Trophoblast cell (in vitro differentiated cells and primary cell): ENCODE data around the gene LRRC45.

Experiments used
- DNase-seq, 2 donors: peaks; one replicate each; pipeline ENCODE4 v3.0.0-alpha.2; 2016
- H2AFZ ChIP-seq: 2 replicates; pipeline ENCODE4 v1.6.1; 2013; ENCODE audit warnings: low read length, moderate library complexity, mild to moderate bottlenecking; ENCODE audit not compliant: insufficient read depth, poor library complexity
- H2AK5ac ChIP-seq: 2 replicates; pipeline ENCODE4 v1.6.1; 2013; ENCODE audit warnings: mild to moderate bottlenecking, low read length
- H2BK120ac ChIP-seq: 2 replicates; pipeline ENCODE4 v1.6.1; 2013; ENCODE audit warnings: low read length, mild to moderate bottlenecking, moderate library complexity; ENCODE audit not compliant: insufficient read depth, poor library complexity
- H2BK12ac ChIP-seq: 2 replicates; pipeline ENCODE4 v1.6.1; 2013; ENCODE audit warnings: mild to moderate bottlenecking, low read length, moderate library complexity
- H2BK5ac ChIP-seq: 2 replicates; pipeline ENCODE4 v1.6.1; 2013; ENCODE audit warnings: low read length, low read depth, moderate library complexity, mild to moderate bottlenecking; ENCODE audit not compliant: poor library complexity
- H3K14ac ChIP-seq: 2 replicates; pipeline ENCODE4 v1.6.1; 2013; ENCODE audit warnings: mild to moderate bottlenecking, low read length
- H3K18ac ChIP-seq: 2 replicates; pipeline ENCODE4 v1.6.1; 2013; ENCODE audit warnings: mild to moderate bottlenecking, low read length
- H3K23ac ChIP-seq: 2 replicates; pipeline ENCODE4 v1.6.1; 2013; ENCODE audit warnings: low read length
- H3K27ac ChIP-seq: 2 replicates; pipeline ENCODE4 v1.5.1; 2013; ENCODE audit warnings: low read depth, mild to moderate bottlenecking, inconsistent platforms, low read length, moderate library complexity
- H3K27me3 ChIP-seq: 2 replicates; pipeline ENCODE4 v1.6.1; 2013; ENCODE audit warnings: inconsistent platforms, mild to moderate bottlenecking, low read length, moderate library complexity; ENCODE audit not compliant: insufficient read depth
- H3K36me3 ChIP-seq, 2 experiments: 1 replicate in 1 of 2; 2 replicates in 1 of 2; pipeline ENCODE4 v1.6.1; 2013; ENCODE audit warnings: low read length in 2 of 2, mild to moderate bottlenecking in 2 of 2, moderate library complexity in 1 of 2; ENCODE audit not compliant: insufficient read depth in 2 of 2, control insufficient read depth in 1 of 2
- H3K4ac ChIP-seq: 2 replicates; pipeline ENCODE4 v1.6.1; 2013; ENCODE audit warnings: low read depth, mild to moderate bottlenecking, low read length, moderate library complexity
- H3K4me1 ChIP-seq, 2 experiments: 1 replicate in 1 of 2; 2 replicates in 1 of 2; pipeline ENCODE4 v1.6.1; 2013; ENCODE audit warnings: low read length in 2 of 2, mild to moderate bottlenecking in 2 of 2, moderate library complexity in 1 of 2; ENCODE audit not compliant: insufficient read depth in 2 of 2, control insufficient read depth in 1 of 2
- H3K4me2 ChIP-seq: 2 replicates; pipeline ENCODE4 v1.6.1; 2013; ENCODE audit warnings: inconsistent platforms, mild to moderate bottlenecking, low read length, moderate library complexity
- H3K4me3 ChIP-seq: 2 replicates; pipeline ENCODE4 v1.5.1; 2013; ENCODE audit warnings: mild to moderate bottlenecking, low read depth, low read length, inconsistent platforms
- H3K79me1 ChIP-seq: one replicate; pipeline ENCODE4 v1.6.1; 2013; ENCODE audit warnings: low read length
- H3K79me2 ChIP-seq: 2 replicates; pipeline ENCODE4 v1.6.1; 2013; ENCODE audit warnings: low read length, mild to moderate bottlenecking; ENCODE audit not compliant: control insufficient read depth, insufficient read depth, poor library complexity
- H3K9ac ChIP-seq: 2 replicates; pipeline ENCODE4 v1.6.1; 2013; ENCODE audit warnings: mild to moderate bottlenecking, low read length
- H3K9me3 ChIP-seq: 2 replicates; pipeline ENCODE4 v1.6.1; 2013; ENCODE audit warnings: low read depth, mild to moderate bottlenecking, control low read depth, inconsistent platforms, low read length; ENCODE audit not compliant: insufficient read depth
- H4K12ac ChIP-seq: 2 replicates; pipeline ENCODE4 v1.6.1; 2013; ENCODE audit warnings: low read depth, mild to moderate bottlenecking, low read length, moderate library complexity
- H4K8ac ChIP-seq: 2 replicates; pipeline ENCODE4 v1.6.1; 2013; ENCODE audit warnings: low read depth, mild to moderate bottlenecking, low read length, moderate library complexity
- H4K91ac ChIP-seq: one replicate; pipeline ENCODE4 v1.6.1; 2013; ENCODE audit warnings: low read depth, mild to moderate bottlenecking, low read length, moderate library complexity
- WGBS: extraction: QIAGEN DNeasy Blood & Tissue Kit; methylation state at CpG from one replicate; pipeline ENCODE4 v1.1.7; 2013; ENCODE audit warnings: missing lambda C conversion rate; ENCODE audit not compliant: insufficient read length, insufficient coverage; ENCODE audit errors: extremely low coverage; 5-methylcytosine and 5-hydroxymethylcytosine counted together

LRRC45 gene

DNA sequence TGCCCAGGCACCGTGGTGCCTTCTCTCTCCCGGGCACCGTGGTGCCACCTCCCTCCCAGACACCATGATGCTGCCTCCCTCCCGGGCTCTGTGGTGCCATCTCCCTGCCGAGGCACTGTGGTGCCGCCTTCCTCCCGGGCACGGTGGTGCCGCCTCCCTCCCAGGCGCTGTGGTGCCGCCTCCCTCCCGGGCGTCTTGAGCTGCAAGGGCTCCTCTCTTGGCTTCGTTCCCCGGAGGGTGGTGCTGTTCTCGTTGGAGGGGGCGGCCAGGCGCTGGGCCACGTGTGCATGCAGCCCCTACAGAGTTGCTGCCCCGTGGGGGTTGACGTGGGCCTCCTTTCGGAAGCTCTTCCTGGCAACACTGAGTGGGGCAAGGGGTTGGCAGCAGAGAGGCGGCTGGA, 8.7 kb upstream of the LRRC45 start:
- Histone ChIP-seq H3K9me3 (peaks cover 2% of the 10 kb centered on the region), H2BK5ac (no peak overlapping the region), H3K18ac (no peak overlapping the region)

GRCh38 chr17:82014971-82015310, 8.2 kb upstream of the LRRC45 start:
- no peak overlapping the region for H3K27ac ChIP-seq
- no peak overlapping the region for H4K12ac ChIP-seq
- no peak overlapping the region for H3K23ac ChIP-seq
- H3K18ac ChIP-seq = no peak overlapping the region
- H2BK120ac ChIP-seq = no peak overlapping the region
- H3K79me2 ChIP-seq = peaks cover 2% of the 10 kb centered on the region
- H3K4me2 ChIP-seq = no peak overlapping the region
- no peak overlapping the region for H4K8ac ChIP-seq
- no CpG with 5 or more reads among the region's 13 CpGs for WGBS
- DNase-seq = no peak
- H2AK5ac ChIP-seq = no peak overlapping the region
- no peak overlapping the region for H2AFZ ChIP-seq
- H4K91ac ChIP-seq = no peak overlapping the region
- H3K9ac ChIP-seq = no peak overlapping the region
- peaks cover 20 to 23% of the 10 kb centered on the region in 2 experiments for H3K36me3 ChIP-seq
- peaks cover 13% of the 10 kb centered on the region for H3K79me1 ChIP-seq
- H2BK12ac ChIP-seq = no peak overlapping the region
- no peak overlapping the region for H3K4me3 ChIP-seq
- peaks cover 2% of the 10 kb centered on the region for H3K9me3 ChIP-seq
- H2BK5ac ChIP-seq = no peak overlapping the region
- peaks cover 17 to 18% of the 10 kb centered on the region in 2 experiments for H3K4me1 ChIP-seq
- H3K27me3 ChIP-seq = no peaks in the 10 kb centered on the region
- H3K14ac ChIP-seq = no peak overlapping the region
- no peak overlapping the region for H3K4ac ChIP-seq

More for the DNA sequence above, 8.7 kb upstream of the LRRC45 start:
- H3K4ac ChIP-seq = no peak overlapping the region
- H4K91ac ChIP-seq = no peak overlapping the region
- H3K79me2 ChIP-seq = peaks cover 2% of the 10 kb centered on the region
- no peak overlapping the region for H2BK12ac ChIP-seq
- no peak overlapping the region for H4K8ac ChIP-seq
- no peak overlapping the region for H3K4me3 ChIP-seq
- H3K9ac ChIP-seq = no peak overlapping the region
- H3K27me3 ChIP-seq = no peaks in the 10 kb centered on the region
- no CpG with 5 or more reads among the region's 23 CpGs for WGBS
- no peak overlapping the region for H2BK120ac ChIP-seq
- H3K23ac ChIP-seq = no peak overlapping the region
- DNase-seq = no peak
- peaks cover 17 to 18% of the 10 kb centered on the region in 2 experiments for H3K4me1 ChIP-seq
- H3K79me1 ChIP-seq = peaks cover 13% of the 10 kb centered on the region
- H3K27ac ChIP-seq = no peak overlapping the region
- peaks cover 20 to 24% of the 10 kb centered on the region in 2 experiments for H3K36me3 ChIP-seq
- H3K14ac ChIP-seq = no peak overlapping the region
- H4K12ac ChIP-seq = no peak overlapping the region
- peak overlapping the region; percentile 11 for H2AK5ac ChIP-seq
- no peak overlapping the region for H3K4me2 ChIP-seq
- no peak overlapping the region for H2AFZ ChIP-seq

- H3K27ac ChIP-seq = no peak overlapping the region
- H3K27me3 ChIP-seq = no peaks in the 10 kb centered on the region
- H3K4me1 ChIP-seq = peaks cover 17 to 18% of the 10 kb centered on the region in 2 experiments
- no peak overlapping the region for H4K91ac ChIP-seq
- H3K4me2 ChIP-seq = no peak overlapping the region
- no peak overlapping the region for H2BK120ac ChIP-seq
- no peak overlapping the region for H3K4ac ChIP-seq
- H3K79me1 ChIP-seq = peaks cover 13% of the 10 kb centered on the region
- no peak overlapping the region for H2AK5ac ChIP-seq
- no CpG with 5 or more reads among the region's 24 CpGs for WGBS
- no peak overlapping the region for H3K18ac ChIP-seq
- no peak overlapping the region for H2BK12ac ChIP-seq
- H3K36me3 ChIP-seq = peaks cover 20 to 23% of the 10 kb centered on the region in 2 experiments
- H4K12ac ChIP-seq = no peak overlapping the region
- H3K4me3 ChIP-seq = no peak overlapping the region
- H2BK5ac ChIP-seq = no peak overlapping the region
- H2AFZ ChIP-seq = no peak overlapping the region
- H4K8ac ChIP-seq = no peak overlapping the region
- H3K9me3 ChIP-seq = peaks cover 2% of the 10 kb centered on the region
- DNase-seq = no peak
- peaks cover 2% of the 10 kb centered on the region for H3K79me2 ChIP-seq
- H3K9ac ChIP-seq = no peak overlapping the region
- H3K14ac ChIP-seq = no peak overlapping the region
- H3K23ac ChIP-seq = no peak overlapping the region
Measured at GRCh38 chr17:82015311-82015971, 7.7 kb upstream of the LRRC45 start.

GRCh38 chr17:82016061-82016874, 6.8 kb upstream of the LRRC45 start:
- peaks cover 2% of the 10 kb centered on the region for H3K79me2 ChIP-seq
- no peak overlapping the region for H4K12ac ChIP-seq
- H3K4me2 ChIP-seq = no peak overlapping the region
- no peak overlapping the region for H3K14ac ChIP-seq
- no peak overlapping the region for H3K4ac ChIP-seq
- no peak overlapping the region for H2BK5ac ChIP-seq
- no peak overlapping the region for H3K4me3 ChIP-seq
- H2AFZ ChIP-seq = no peak overlapping the region
- peaks cover 2% of the 10 kb centered on the region for H3K9me3 ChIP-seq
- no peak overlapping the region for H4K91ac ChIP-seq
- no peak overlapping the region for H3K23ac ChIP-seq
- H2AK5ac ChIP-seq = no peak overlapping the region
- no peak overlapping the region for H2BK12ac ChIP-seq
- no peak overlapping the region for H2BK120ac ChIP-seq
- DNase-seq = no peak
- no peak overlapping the region for H3K9ac ChIP-seq
- no peak overlapping the region for H3K18ac ChIP-seq
- peaks cover 20 to 23% of the 10 kb centered on the region in 2 experiments for H3K36me3 ChIP-seq
- H3K79me1 ChIP-seq = peaks cover 13% of the 10 kb centered on the region
- no peak overlapping the region for H3K27ac ChIP-seq
- H3K4me1 ChIP-seq = peaks cover 17 to 18% of the 10 kb centered on the region in 2 experiments
- no peaks in the 10 kb centered on the region for H3K27me3 ChIP-seq
- H4K8ac ChIP-seq = no peak overlapping the region
- WGBS = no CpG with 5 or more reads among the region's 28 CpGs
